Measurements from ENCODE around the gene PRR5.
"Not testable (repeated sequence)": the region's sequence is repeated elsewhere in the genome, so short reads cannot be mapped to it uniquely, and the experiment has no call there.

PRR5 gene

GRCh38 chr22:44743804-44744211 is 41.8 kb downstream of the PRR5 start:
- Histone ChIP-seq H3K27me3 (0 out of 22 replicates have a peak, but pooled peaks cover 0 to 3% (median 0%) of the 10 kb centered on the region in 11 experiments), H3K36me3 (no peaks in the 10 kb centered on the region), H3K9ac (no peak overlapping the region), H3K4me3 (no peak overlapping the region), H3K27ac (no peak overlapping the region), H4K20me1 (peaks cover 0 to 16% (median 5%) of the 10 kb centered on the region in 11 experiments; a peak in 7 of 22 replicates), H3K4me1 (peaks cover 16 to 22% (median 19%) of the 10 kb centered on the region in 10 experiments; a peak in 19 of 20 replicates), H3K9me3 (replicated peaks in 1 of 11) (no peaks in the 10 kb centered on the region), H3K4me2 (no peak overlapping the region)
- no peak for TF ChIP-seq Cebpa-rat (IDR thresholded peaks at IDR 0.05)

GRCh38 chr22:44745853-44746789 is 44.1 kb downstream of the PRR5 start:
- H3K36me3 ChIP-seq: no peaks in the 10 kb centered on the region
- H3K4me1 ChIP-seq: peaks cover 16 to 22% (median 19%) of the 10 kb centered on the region in 10 experiments; a peak in 19 of 20 replicates
- peak overlapping the region in 10 of 11 experiments; percentile 10 to 72 (median 54); a peak in 20 of 22 replicates for H3K4me2 ChIP-seq
- no peak overlapping the region for H3K4me3 ChIP-seq
- peaks cover 0 to 7% (median 0%) of the 10 kb centered on the region in 11 experiments; a peak in 3 of 22 replicates for H4K20me1 ChIP-seq
- peaks cover 0 to 9% (median 7%) of the 10 kb centered on the region in 11 experiments; a peak in 9 of 22 replicates for H3K9me3 ChIP-seq (replicated peaks in 1 of 11)
- peaks cover 4 to 17% (median 7%) of the 10 kb centered on the region in 11 experiments for H3K27me3 ChIP-seq
- H3K27ac ChIP-seq: no peak overlapping the region
- TF ChIP-seq Cebpa-rat (IDR thresholded peaks at IDR 0.05): no peak
- no peak overlapping the region for H3K9ac ChIP-seq

- not testable (repeated sequence) for H3K27ac ChIP-seq, H3K36me3 ChIP-seq, H3K4me3 ChIP-seq, H4K20me1 ChIP-seq, H3K9ac ChIP-seq
- Histone ChIP-seq H3K4me1 (peaks cover 16 to 22% (median 19%) of the 10 kb centered on the region in 10 experiments; a peak in 19 of 20 replicates), H3K9me3 (replicated peaks in 1 of 11) (peaks cover 0 to 16% (median 8%) of the 10 kb centered on the region in 11 experiments; a peak in 10 of 22 replicates), H3K4me2 (peak overlapping the region in 4 of 11 experiments; percentile 10 to 61 (median 44); a peak in 5 of 22 replicates), H3K27me3 (peaks cover 20 to 34% (median 23%) of the 10 kb centered on the region in 11 experiments)
Observed at GRCh38 chr22:44747784-44748127, 45.8 kb downstream of the PRR5 start.

- H3K4me1 ChIP-seq: peaks cover 16 to 22% (median 19%) of the 10 kb centered on the region in 10 experiments; a peak in 19 of 20 replicates
- TF ChIP-seq Cebpa-rat (IDR thresholded peaks at IDR 0.05): no peak
Observed at GRCh38 chr22:44748524-44748923, 46.5 kb downstream of the PRR5 start.

GRCh38 chr22:44750481-44750880 is 48.5 kb downstream of the PRR5 start:
- Histone ChIP-seq H3K9me3 (replicated peaks in 1 of 11) (peaks cover 0 to 16% (median 8%) of the 10 kb centered on the region in 11 experiments; a peak in 10 of 22 replicates), H3K27me3 (peaks cover 47 to 61% (median 51%) of the 10 kb centered on the region in 11 experiments), H3K27ac (no peak overlapping the region), H3K4me3 (no peak overlapping the region), H3K9ac (no peak overlapping the region), H3K36me3 (no peaks in the 10 kb centered on the region), H4K20me1 (peaks cover 0 to 17% (median 0%) of the 10 kb centered on the region in 11 experiments; a peak in 6 of 22 replicates), H3K4me2 (no peak overlapping the region), H3K4me1 (peaks cover 16 to 22% (median 19%) of the 10 kb centered on the region in 10 experiments; a peak in 19 of 20 replicates)
- TF ChIP-seq Cebpa-rat (IDR thresholded peaks at IDR 0.05): no peak

More at GRCh38 chr22:44748524-44748923, 46.5 kb downstream of the PRR5 start:
- H3K36me3 ChIP-seq: no peaks in the 10 kb centered on the region
- H3K4me2 ChIP-seq: no peak overlapping the region
- H3K27ac ChIP-seq: no peak overlapping the region
- H3K27me3 ChIP-seq: peaks cover 27 to 41% (median 31%) of the 10 kb centered on the region in 11 experiments
- H3K4me3 ChIP-seq: no peak overlapping the region
- peaks cover 0 to 7% (median 0%) of the 10 kb centered on the region in 11 experiments; a peak in 2 of 22 replicates for H4K20me1 ChIP-seq
- no peak overlapping the region for H3K9ac ChIP-seq
- H3K9me3 ChIP-seq (replicated peaks in 1 of 11): peaks cover 0 to 16% (median 8%) of the 10 kb centered on the region in 11 experiments; a peak in 10 of 22 replicates

GRCh38 chr22:44752285-44753188 is 50.5 kb downstream of the PRR5 start, which contains the start of gene ARHGAP8:
Gene ARHGAP8, plus strand, starts transcription at chr22:44752575. Its CDS starts 33,953 bp downstream, at chr22:44786528.
- Histone ChIP-seq H3K9me3 (replicated peaks in 1 of 11) (peaks cover 0 to 16% (median 8%) of the 10 kb centered on the region in 11 experiments; a peak in 10 of 22 replicates), H3K27ac (no peak within 1 kb of the TSS), H3K4me2 (peak within 1 kb of the TSS in 8 of 11 experiments; percentile 24 to 43 (median 35); a peak in 9 of 22 replicates), H3K4me1 (peaks cover 0 to 4% (median 0%) of the 10 kb centered on the region in 10 experiments; a peak in 4 of 20 replicates), H3K36me3 (no peaks in the 10 kb centered on the region), H3K4me3 (peak within 1 kb of the TSS in 2 of 10 experiments; percentile 38 to 42; a peak in 3 of 20 replicates), H4K20me1 (peaks cover 0 to 24% (median 0%) of the 10 kb centered on the region in 11 experiments; a peak in 6 of 22 replicates), H3K9ac (no peak within 1 kb of the TSS), H3K27me3 (peaks cover 55 to 72% (median 62%) of the 10 kb centered on the region in 11 experiments)
- no peak for TF ChIP-seq Cebpa-rat (IDR thresholded peaks at IDR 0.05)

GRCh38 chr22:44753189-44754042 is 51.4 kb downstream of the PRR5 start:
- Histone ChIP-seq H3K4me1 (no peaks in the 10 kb centered on the region), H4K20me1 (peaks cover 0 to 24% (median 0%) of the 10 kb centered on the region in 11 experiments; a peak in 6 of 22 replicates), H3K27me3 (peaks cover 55 to 72% (median 62%) of the 10 kb centered on the region in 11 experiments), H3K4me2 (no peak overlapping the region), H3K4me3 (no peak overlapping the region), H3K9ac (no peak overlapping the region), H3K9me3 (replicated peaks in 1 of 11) (peaks cover 0 to 16% (median 8%) of the 10 kb centered on the region in 11 experiments; a peak in 10 of 22 replicates), H3K27ac (no peak overlapping the region), H3K36me3 (no peaks in the 10 kb centered on the region)
- TF ChIP-seq Cebpa-rat (IDR thresholded peaks at IDR 0.05): no peak
